Smooth muscle cell (in vitro differentiated cells): ENCODE results near the gene SLC4A3. TPM values are rescaled to one million over a fixed set of nuclear protein-coding genes. Genes with fewer than 3 reads are reported as not detected.

Source experiments
- DNase-seq: peaks from one replicate; lab custom pipeline; 2025; ENCODE audit not compliant: unreplicated experiment; lab: John Stamatoyannopoulos, UW
- H2AFZ ChIP-seq: fragments of 200-600 bp; sonication (generic); 2 replicates; pipeline ENCODE4 v1.6.0; 2016; ENCODE audit warnings: antibody characterized with exemption, low read depth, mild to moderate bottlenecking
- H3F3A ChIP-seq: fragments of 200-600 bp; sonication (generic); 2 replicates; pipeline ENCODE4 v1.6.0; 2017; ENCODE audit warnings: antibody characterized with exemption, low read depth
- H3K27ac ChIP-seq: fragments of 200-600 bp; sonication (generic); 2 replicates; pipeline ENCODE4 v1.5.1; 2016; ENCODE audit warnings: low read depth, mild to moderate bottlenecking
- H3K27me3 ChIP-seq: fragments of 200-600 bp; sonication (generic); 2 replicates; pipeline ENCODE4 v1.6.1; 2016; ENCODE audit warnings: low read depth, mild to moderate bottlenecking
- H3K36me3 ChIP-seq: fragments of 200-600 bp; sonication (generic); 2 replicates; pipeline ENCODE4 v1.5.1; 2016; ENCODE audit warnings: low read depth
- H3K4me1 ChIP-seq: fragments of 200-600 bp; sonication (generic); 2 replicates; pipeline ENCODE4 v1.5.1; 2016; ENCODE audit warnings: low read depth
- H3K4me2 ChIP-seq: fragments of 200-600 bp; sonication (generic); 2 replicates; pipeline ENCODE4 v1.6.0; 2016; ENCODE audit warnings: mild to moderate bottlenecking
- H3K4me3 ChIP-seq: fragments of 200-600 bp; sonication (generic); 2 replicates; pipeline ENCODE4 v1.5.1; 2016; ENCODE audit warnings: mild to moderate bottlenecking
- H3K79me2 ChIP-seq: fragments of 200-600 bp; sonication (generic); 2 replicates; pipeline ENCODE4 v1.6.0; 2016; ENCODE audit warnings: low read depth, mild to moderate bottlenecking
- H3K9ac ChIP-seq: fragments of 200-600 bp; sonication (generic); 2 replicates; pipeline ENCODE4 v1.6.0; 2016; ENCODE audit warnings: low read depth
- H3K9me3 ChIP-seq: fragments of 200-600 bp; sonication (generic); replicated peaks from 2 replicates; pipeline ENCODE4 v1.5.1; 2016; ENCODE audit warnings: low read depth
- H4K20me1 ChIP-seq: fragments of 200-600 bp; sonication (generic); 2 replicates; pipeline ENCODE4 v1.6.0; 2016; ENCODE audit warnings: low read depth
- WGBS: methylation state at CpG from one replicate; pipeline ENCODE4 v1.1.7; 2016; ENCODE audit warnings: low lambda C conversion rate; 5-methylcytosine and 5-hydroxymethylcytosine counted together
- polyA plus RNA-seq: library from polyadenylated mRNA; unstranded; fragments of >200 nt; fragmentation: Nextera tagmentation; extraction: Ambion mirVana; gene quantifications from 2 replicates; pipeline ENCODE4 v1.2.1, GENCODE V29; 2016
- total RNA-seq: library from RNA; depleted of rRNA; stranded (reverse); fragments of >200 nt; gene quantifications from 2 replicates; pipeline ENCODE4 v1.2.3, GENCODE V29; 2014
- TF ChIP-seq, protein P1 (sequence below): fragments of 200-600 bp; sonication (generic); IDR thresholded peaks from 2 replicates; pipeline ENCODE4 v1.5.1; 2017; ENCODE audit warnings: borderline replicate concordance, mild to moderate bottlenecking, antibody characterized with exemption; ENCODE audit not compliant: insufficient read depth, poor library complexity, severe bottlenecking

The SLC4A3 gene
- total and polyA plus RNA-seq, 2 experiments from 2014 or later: 4.9 to 12.1 TPM

DNA sequence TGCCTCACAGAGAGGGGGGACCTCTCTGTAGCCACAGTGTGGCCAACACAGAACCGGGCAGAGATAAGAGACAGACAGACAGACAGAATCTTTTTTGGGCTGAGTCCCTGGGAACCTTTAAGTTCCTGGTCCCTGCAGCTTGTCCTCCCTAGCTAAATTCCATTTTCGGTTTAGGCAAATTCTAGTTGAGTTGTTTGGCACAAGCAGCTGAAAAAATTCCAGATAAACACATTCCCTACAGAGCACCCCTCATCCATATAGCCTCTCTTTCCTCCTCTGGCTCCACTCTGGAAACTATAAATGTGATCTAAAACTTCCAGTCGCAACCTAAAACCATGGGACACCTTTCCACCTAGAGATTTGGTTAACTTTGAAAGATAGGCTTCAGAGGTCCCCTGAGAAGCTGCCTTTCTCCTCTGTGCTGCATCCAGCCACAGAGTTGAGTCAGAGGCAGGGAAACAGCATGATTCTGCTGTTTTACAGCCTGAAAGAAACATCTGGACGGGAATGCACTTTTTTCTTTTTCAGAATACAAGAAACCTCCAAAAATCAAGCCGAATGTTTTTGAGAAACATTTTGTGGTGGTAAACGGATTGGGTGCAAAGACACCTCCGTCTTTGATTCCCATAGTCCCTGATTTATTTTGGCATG, 30.9 kb downstream of the SLC4A3 start:
- H3K9me3 ChIP-seq: no peaks in the 10 kb centered on the region
- no peak for DNase-seq
- peaks cover 6% of the 10 kb centered on the region for H3F3A ChIP-seq
- no peaks in the 10 kb centered on the region for H3K27me3 ChIP-seq
- H3K27ac ChIP-seq: peak overlapping the region; percentile 40
- TF ChIP-seq, protein P1, sequence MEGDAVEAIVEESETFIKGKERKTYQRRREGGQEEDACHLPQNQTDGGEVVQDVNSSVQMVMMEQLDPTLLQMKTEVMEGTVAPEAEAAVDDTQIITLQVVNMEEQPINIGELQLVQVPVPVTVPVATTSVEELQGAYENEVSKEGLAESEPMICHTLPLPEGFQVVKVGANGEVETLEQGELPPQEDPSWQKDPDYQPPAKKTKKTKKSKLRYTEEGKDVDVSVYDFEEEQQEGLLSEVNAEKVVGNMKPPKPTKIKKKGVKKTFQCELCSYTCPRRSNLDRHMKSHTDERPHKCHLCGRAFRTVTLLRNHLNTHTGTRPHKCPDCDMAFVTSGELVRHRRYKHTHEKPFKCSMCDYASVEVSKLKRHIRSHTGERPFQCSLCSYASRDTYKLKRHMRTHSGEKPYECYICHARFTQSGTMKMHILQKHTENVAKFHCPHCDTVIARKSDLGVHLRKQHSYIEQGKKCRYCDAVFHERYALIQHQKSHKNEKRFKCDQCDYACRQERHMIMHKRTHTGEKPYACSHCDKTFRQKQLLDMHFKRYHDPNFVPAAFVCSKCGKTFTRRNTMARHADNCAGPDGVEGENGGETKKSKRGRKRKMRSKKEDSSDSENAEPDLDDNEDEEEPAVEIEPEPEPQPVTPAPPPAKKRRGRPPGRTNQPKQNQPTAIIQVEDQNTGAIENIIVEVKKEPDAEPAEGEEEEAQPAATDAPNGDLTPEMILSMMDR: no peak
- H3K9ac ChIP-seq: no peak overlapping the region
- H3K4me2 ChIP-seq: no peak overlapping the region
- H3K36me3 ChIP-seq: no peaks in the 10 kb centered on the region
- H3K79me2 ChIP-seq: no peaks in the 10 kb centered on the region
- H3K4me3 ChIP-seq: no peak overlapping the region
- WGBS: 76% methylated on average over 7 of the region's 7 CpGs
- no peaks in the 10 kb centered on the region for H4K20me1 ChIP-seq
- H2AFZ ChIP-seq: no peak overlapping the region
- H3K4me1 ChIP-seq: peaks cover 3% of the 10 kb centered on the region

DNA sequence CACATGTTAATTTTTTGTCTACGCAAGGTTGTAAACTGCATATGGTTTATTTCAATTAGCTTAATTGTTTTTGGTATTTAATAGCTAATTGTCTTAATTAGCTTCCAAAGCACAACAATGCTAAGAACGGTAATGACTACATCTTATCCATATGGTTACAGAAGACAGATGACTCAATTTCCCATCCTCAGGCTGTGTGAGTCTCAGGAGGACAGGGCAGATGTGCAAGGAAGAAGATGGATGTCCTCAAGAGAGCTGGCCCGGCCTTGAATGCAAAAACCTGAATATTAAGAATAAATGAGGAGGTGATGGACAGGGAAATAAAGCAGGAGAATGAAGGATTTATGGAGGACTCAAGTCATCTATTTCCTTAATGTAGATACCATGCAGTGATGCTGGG, 31.4 kb downstream of the SLC4A3 start:
- TF ChIP-seq, protein P1: no peak
- H3K36me3 ChIP-seq: no peaks in the 10 kb centered on the region
- no peak overlapping the region for H3K4me3 ChIP-seq
- no peaks in the 10 kb centered on the region for H3K27me3 ChIP-seq
- peak overlapping the region; percentile 40 for H3K27ac ChIP-seq
- 80% methylated on average over 3 of the region's 3 CpGs for WGBS
- H3K79me2 ChIP-seq: no peaks in the 10 kb centered on the region
- H3K9me3 ChIP-seq: no peaks in the 10 kb centered on the region
- H3K4me1 ChIP-seq: peaks cover 3% of the 10 kb centered on the region
- H4K20me1 ChIP-seq: no peaks in the 10 kb centered on the region
- peaks cover 6% of the 10 kb centered on the region for H3F3A ChIP-seq
- no peak overlapping the region for H2AFZ ChIP-seq
- no peak overlapping the region for H3K9ac ChIP-seq
- no peak overlapping the region for H3K4me2 ChIP-seq
- no peak for DNase-seq

DNA sequence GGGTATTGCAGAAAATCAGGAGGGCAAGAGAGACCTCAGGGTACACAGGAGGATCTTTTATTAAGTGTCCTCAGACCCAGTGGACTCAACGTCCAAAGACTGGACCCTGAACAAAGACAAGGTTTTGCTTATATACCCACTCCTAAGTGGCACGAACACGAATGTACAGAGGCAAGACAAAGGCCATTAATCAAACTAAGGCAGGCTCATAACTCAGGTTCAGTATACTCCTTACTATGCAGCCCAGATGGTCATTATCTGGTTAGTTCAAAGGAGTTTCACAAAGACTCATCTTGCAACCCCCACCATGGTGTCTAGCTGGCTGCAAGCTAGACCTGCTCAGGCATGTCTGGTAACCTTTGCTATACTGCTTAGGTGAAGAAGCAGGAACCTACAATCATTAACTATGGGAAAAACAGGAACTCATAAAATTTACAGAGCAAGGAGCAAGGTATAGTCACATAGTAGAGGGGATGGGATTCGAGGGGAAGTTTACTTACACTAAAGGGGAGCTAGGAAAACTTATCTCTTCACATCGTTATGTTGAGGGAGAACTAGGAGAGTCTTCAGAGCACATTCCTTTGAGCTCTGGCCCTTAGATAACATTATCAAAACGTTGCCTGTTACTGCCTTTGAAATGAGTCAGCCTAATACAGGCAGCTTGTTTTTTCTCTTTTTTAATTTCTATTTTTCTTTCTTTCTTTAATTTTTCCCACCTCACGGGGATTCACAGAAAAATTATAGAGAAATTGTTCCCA, 33.9 kb downstream of the SLC4A3 start:
- Histone ChIP-seq H3K4me3 (no peak overlapping the region), H3K4me2 (peak overlapping the region; percentile 54), H3K79me2 (no peaks in the 10 kb centered on the region), H2AFZ (no peak overlapping the region), H3K9ac (peak overlapping the region; percentile 33), H3K36me3 (no peaks in the 10 kb centered on the region), H3F3A (peaks cover 6% of the 10 kb centered on the region), H3K27ac (peak overlapping the region; percentile 86), H4K20me1 (no peaks in the 10 kb centered on the region), H3K4me1 (peaks cover 3% of the 10 kb centered on the region), H3K9me3 (no peaks in the 10 kb centered on the region), H3K27me3 (no peaks in the 10 kb centered on the region)
- TF ChIP-seq, protein P1: no peak
- DNase-seq: no peak
- WGBS: 38% methylated on average over 7 of the region's 7 CpGs
